GM21619 (cell line): Measurements from ENCODE around the gene TMCO6.
"Not testable (repeated sequence)": the region's sequence is repeated elsewhere in the genome, so short reads cannot be mapped to it uniquely, and the experiment has no call there.

ENCODE experiments used
- ATAC-seq: cut with Tn5 transposase; IDR thresholded peaks from one replicate; pipeline ENCODE4 v1.9.1; 2021; ENCODE audit not compliant: unreplicated experiment

The TMCO6 gene

GRCh38 chr5:140630292-140631035 lies 8.8 kb upstream of the TMCO6 start:
- no peak for ATAC-seq

- ATAC-seq: no peak
Measured at GRCh38 chr5:140631036-140631417, 8.2 kb upstream of the TMCO6 start.

- ATAC-seq: peak; percentile 38
Measured at GRCh38 chr5:140631831-140632365, 7.4 kb upstream of the TMCO6 start.

- peak; percentile 47 for ATAC-seq
Measured at GRCh38 chr5:140632366-140633020, 6.8 kb upstream of the TMCO6 start.

- no peak for ATAC-seq
Measured at GRCh38 chr5:140633021-140633471, 6.2 kb upstream of the TMCO6 start, which contains the start of gene CD14. TSS of gene CD14 (minus strand) at chr5:140633175. CDS start at chr5:140633071, 104 bp downstream.

GRCh38 chr5:140633501-140633900 lies 5.8 kb upstream of the TMCO6 start:
- no peak for ATAC-seq

- no peak for ATAC-seq
Measured at GRCh38 chr5:140634103-140634502, 5.1 kb upstream of the TMCO6 start.

- ATAC-seq: no peak
Measured at GRCh38 chr5:140635291-140636257, 3.7 kb upstream of the TMCO6 start.

GRCh38 chr5:140637371-140638100 lies 1.7 kb upstream of the TMCO6 start:
- ATAC-seq: no peak

- ATAC-seq: not testable (repeated sequence)
Measured at GRCh38 chr5:140638898-140639147, 428 bp upstream of the TMCO6 start.

GRCh38 chr5:140641716-140642115 lies 2.5 kb downstream of the TMCO6 start:
- ATAC-seq: no peak

GRCh38 chr5:140642718-140643117 lies 3.5 kb downstream of the TMCO6 start:
- no peak for ATAC-seq

- ATAC-seq: peak; percentile 38
Measured at GRCh38 chr5:140647042-140647419, 7.8 kb downstream of the TMCO6 start.

GRCh38 chr5:140658870-140659269 lies 19.6 kb downstream of the TMCO6 start:
- ATAC-seq: no peak

- ATAC-seq: not testable (repeated sequence)
Measured at GRCh38 chr5:140660371-140660770, 21.1 kb downstream of the TMCO6 start.

- ATAC-seq: peak; percentile 3
Measured at GRCh38 chr5:140664030-140664358, 24.7 kb downstream of the TMCO6 start.

GRCh38 chr5:140664359-140665119 lies 25.3 kb downstream of the TMCO6 start, which contains the start of gene WDR55:
TSS of gene WDR55 (plus strand) at chr5:140664904. CDS start at chr5:140664913, 9 bp downstream.
- peak; percentile 96 for ATAC-seq

GRCh38 chr5:140671035-140671434 lies 31.8 kb downstream of the TMCO6 start:
- not testable (repeated sequence) for ATAC-seq

GRCh38 chr5:140671472-140672125 lies 32.3 kb downstream of the TMCO6 start:
- ATAC-seq: no peak
